GM23338 (cell line): Measurements from ENCODE around the gene STON2. TPM values are rescaled to one million over a fixed set of nuclear protein-coding genes. Genes with fewer than 3 reads are reported as not detected.

Experiments used
- ATAC-seq: fragments of 200-7000 bp; cut with Tn5 transposase; 3 replicates; pipeline ENCODE4 v1.9.1; 2020
- DNase-seq: peaks from one replicate; pipeline ENCODE4 v3.0.0-alpha.2; 2015; ENCODE audit warnings: low spot score
- H2AFZ ChIP-seq: fragments of 200-600 bp; sonication (generic); 2 replicates; pipeline ENCODE4 v1.8.0; 2016; ENCODE audit warnings: antibody characterized with exemption, mild to moderate bottlenecking, moderate library complexity
- H3F3A ChIP-seq: fragments of 200-600 bp; sonication (generic); replicated peaks from 2 replicates; pipeline ENCODE4 v1.8.0; 2017; ENCODE audit warnings: antibody characterized with exemption, mixed run types, low read depth
- H3K27ac ChIP-seq: fragments of 200-600 bp; sonication (generic); 2 replicates; pipeline ENCODE4 v1.6.1; 2016; ENCODE audit warnings: low read depth
- H3K27me3 ChIP-seq: fragments of 200-600 bp; sonication (generic); 2 replicates; pipeline ENCODE4 v1.8.0; 2016; ENCODE audit warnings: mild to moderate bottlenecking, mixed run types, moderate library complexity; ENCODE audit not compliant: insufficient read depth
- H3K36me3 ChIP-seq: fragments of 200-600 bp; sonication (generic); 2 replicates; pipeline ENCODE4 v1.8.0; 2016; ENCODE audit warnings: mild to moderate bottlenecking; ENCODE audit not compliant: insufficient read depth
- H3K4me1 ChIP-seq: fragments of 200-600 bp; sonication (generic); 2 replicates; pipeline ENCODE4 v1.8.0; 2016; ENCODE audit warnings: mild to moderate bottlenecking, moderate library complexity; ENCODE audit not compliant: insufficient read depth
- H3K4me2 ChIP-seq: fragments of 200-600 bp; sonication (generic); 2 replicates; pipeline ENCODE4 v1.7.1; 2017; ENCODE audit warnings: mixed run types
- H3K4me3 ChIP-seq: fragments of 200-600 bp; sonication (generic); 2 replicates; pipeline ENCODE4 v1.6.1; 2016; ENCODE audit warnings: mixed run types
- H3K79me2 ChIP-seq: fragments of 200-600 bp; sonication (generic); replicated peaks from 2 replicates; pipeline ENCODE4 v1.8.0; 2017; ENCODE audit warnings: mild to moderate bottlenecking; ENCODE audit not compliant: insufficient read depth
- H3K9me2 ChIP-seq: fragments of 200-600 bp; sonication (generic); 2 replicates; pipeline ENCODE4 v1.8.0; 2017; ENCODE audit not compliant: insufficient read depth
- H4K20me1 ChIP-seq: fragments of 200-600 bp; sonication (generic); replicated peaks from 2 replicates; pipeline ENCODE4 v1.8.0; 2017; ENCODE audit warnings: mild to moderate bottlenecking; ENCODE audit not compliant: insufficient read depth
- H3K27ac Mint-ChIP-seq: 2 replicates; pipeline ENCODE4 v1.8.0; 2020; ENCODE audit warnings: inconsistent platforms, mild to moderate bottlenecking, moderate library complexity, mixed read lengths
- H3K27me3 Mint-ChIP-seq: 3 replicates; pipeline ENCODE4 v1.8.0; 2022; ENCODE audit warnings: low read depth, mild to moderate bottlenecking, moderate library complexity, mixed read lengths, inconsistent platforms; ENCODE audit not compliant: insufficient read depth, poor library complexity
- H3K36me3 Mint-ChIP-seq: 3 replicates; pipeline ENCODE4 v1.8.0; 2021; ENCODE audit warnings: low read depth, mild to moderate bottlenecking, inconsistent platforms, moderate library complexity, mixed read lengths
- H3K4me1 Mint-ChIP-seq: 3 replicates; pipeline ENCODE4 v1.8.0; 2020; ENCODE audit warnings: mild to moderate bottlenecking, inconsistent platforms, mixed read lengths
- H3K4me3 Mint-ChIP-seq: 3 replicates; pipeline ENCODE4 v1.8.0; 2021; ENCODE audit warnings: moderate library complexity, mild to moderate bottlenecking, inconsistent platforms, mixed read lengths
- H3K9me3 Mint-ChIP-seq: 3 replicates; pipeline ENCODE4 v1.8.0; 2020; ENCODE audit warnings: moderate library complexity, mild to moderate bottlenecking, inconsistent platforms, mixed read lengths
- POLR2AphosphoS5 ChIP-seq: IDR thresholded peaks from 2 replicates; pipeline ENCODE4 v1.6.1; 2016; ENCODE audit warnings: antibody characterized with exemption, low read depth
- STAT1 ChIP-seq: IDR thresholded peaks from one replicate; pipeline ENCODE4 v1.6.1; 2016; ENCODE audit warnings: antibody characterized with exemption; ENCODE audit not compliant: unreplicated experiment
- polyA plus RNA-seq: library from polyadenylated mRNA; unstranded; fragments of >200 nt; fragmentation: Nextera tagmentation; extraction: Ambion mirVana; gene quantifications from 2 replicates; pipeline ENCODE4 v1.2.1, GENCODE V29; 2016
- total RNA-seq: library from RNA; depleted of rRNA; stranded (reverse); fragments of >200 nt; shearing (Covaris generic); gene quantifications from 2 replicates; pipeline ENCODE4 v1.2.3, GENCODE V29; 2014
- TF ChIP-seq, protein P1 (sequence below): IDR thresholded peaks from one replicate; pipeline ENCODE4 v1.6.1; 2018; ENCODE audit warnings: antibody characterized with exemption; ENCODE audit not compliant: unreplicated experiment
- TF ChIP-seq, protein P2 (sequence below): fragments of 250-450 bp; sonication (Bioruptor Pico); IDR thresholded peaks from 2 replicates; pipeline ENCODE4 v1.5.0; 2020; ENCODE audit warnings: mild to moderate bottlenecking, moderate library complexity

The STON2 gene
- total and polyA plus RNA-seq, 2 experiments from 2014 or later = 8.2 to 71.0 TPM

DNA sequence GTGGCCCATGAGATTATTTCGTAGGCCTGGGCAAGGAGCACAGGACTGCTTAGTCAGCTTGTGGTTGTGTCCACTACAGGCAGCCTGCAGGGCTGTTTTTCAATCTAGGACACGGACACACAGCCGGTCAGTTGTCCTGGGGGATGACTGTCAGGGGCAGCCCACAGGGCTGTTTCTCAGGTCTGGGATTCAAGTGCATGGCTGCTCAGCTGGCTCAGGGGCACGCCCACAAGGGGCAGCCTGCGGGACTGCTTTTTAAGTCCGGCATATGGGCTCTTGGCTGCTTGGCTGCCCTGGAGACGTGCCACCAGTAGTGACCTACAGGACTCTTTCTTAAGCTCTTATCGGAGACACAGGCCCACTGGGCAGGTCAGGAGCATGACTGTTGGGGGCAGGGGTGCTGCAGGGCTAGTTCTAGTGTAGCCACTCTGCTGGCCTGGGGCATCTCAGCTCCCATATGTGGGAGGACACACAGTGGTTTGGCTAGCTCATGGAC lies 152.8 kb downstream of the STON2 start (continued):
- TF ChIP-seq, protein P1, sequence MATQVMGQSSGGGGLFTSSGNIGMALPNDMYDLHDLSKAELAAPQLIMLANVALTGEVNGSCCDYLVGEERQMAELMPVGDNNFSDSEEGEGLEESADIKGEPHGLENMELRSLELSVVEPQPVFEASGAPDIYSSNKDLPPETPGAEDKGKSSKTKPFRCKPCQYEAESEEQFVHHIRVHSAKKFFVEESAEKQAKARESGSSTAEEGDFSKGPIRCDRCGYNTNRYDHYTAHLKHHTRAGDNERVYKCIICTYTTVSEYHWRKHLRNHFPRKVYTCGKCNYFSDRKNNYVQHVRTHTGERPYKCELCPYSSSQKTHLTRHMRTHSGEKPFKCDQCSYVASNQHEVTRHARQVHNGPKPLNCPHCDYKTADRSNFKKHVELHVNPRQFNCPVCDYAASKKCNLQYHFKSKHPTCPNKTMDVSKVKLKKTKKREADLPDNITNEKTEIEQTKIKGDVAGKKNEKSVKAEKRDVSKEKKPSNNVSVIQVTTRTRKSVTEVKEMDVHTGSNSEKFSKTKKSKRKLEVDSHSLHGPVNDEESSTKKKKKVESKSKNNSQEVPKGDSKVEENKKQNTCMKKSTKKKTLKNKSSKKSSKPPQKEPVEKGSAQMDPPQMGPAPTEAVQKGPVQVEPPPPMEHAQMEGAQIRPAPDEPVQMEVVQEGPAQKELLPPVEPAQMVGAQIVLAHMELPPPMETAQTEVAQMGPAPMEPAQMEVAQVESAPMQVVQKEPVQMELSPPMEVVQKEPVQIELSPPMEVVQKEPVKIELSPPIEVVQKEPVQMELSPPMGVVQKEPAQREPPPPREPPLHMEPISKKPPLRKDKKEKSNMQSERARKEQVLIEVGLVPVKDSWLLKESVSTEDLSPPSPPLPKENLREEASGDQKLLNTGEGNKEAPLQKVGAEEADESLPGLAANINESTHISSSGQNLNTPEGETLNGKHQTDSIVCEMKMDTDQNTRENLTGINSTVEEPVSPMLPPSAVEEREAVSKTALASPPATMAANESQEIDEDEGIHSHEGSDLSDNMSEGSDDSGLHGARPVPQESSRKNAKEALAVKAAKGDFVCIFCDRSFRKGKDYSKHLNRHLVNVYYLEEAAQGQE = no peak
- TF ChIP-seq, protein P2, sequence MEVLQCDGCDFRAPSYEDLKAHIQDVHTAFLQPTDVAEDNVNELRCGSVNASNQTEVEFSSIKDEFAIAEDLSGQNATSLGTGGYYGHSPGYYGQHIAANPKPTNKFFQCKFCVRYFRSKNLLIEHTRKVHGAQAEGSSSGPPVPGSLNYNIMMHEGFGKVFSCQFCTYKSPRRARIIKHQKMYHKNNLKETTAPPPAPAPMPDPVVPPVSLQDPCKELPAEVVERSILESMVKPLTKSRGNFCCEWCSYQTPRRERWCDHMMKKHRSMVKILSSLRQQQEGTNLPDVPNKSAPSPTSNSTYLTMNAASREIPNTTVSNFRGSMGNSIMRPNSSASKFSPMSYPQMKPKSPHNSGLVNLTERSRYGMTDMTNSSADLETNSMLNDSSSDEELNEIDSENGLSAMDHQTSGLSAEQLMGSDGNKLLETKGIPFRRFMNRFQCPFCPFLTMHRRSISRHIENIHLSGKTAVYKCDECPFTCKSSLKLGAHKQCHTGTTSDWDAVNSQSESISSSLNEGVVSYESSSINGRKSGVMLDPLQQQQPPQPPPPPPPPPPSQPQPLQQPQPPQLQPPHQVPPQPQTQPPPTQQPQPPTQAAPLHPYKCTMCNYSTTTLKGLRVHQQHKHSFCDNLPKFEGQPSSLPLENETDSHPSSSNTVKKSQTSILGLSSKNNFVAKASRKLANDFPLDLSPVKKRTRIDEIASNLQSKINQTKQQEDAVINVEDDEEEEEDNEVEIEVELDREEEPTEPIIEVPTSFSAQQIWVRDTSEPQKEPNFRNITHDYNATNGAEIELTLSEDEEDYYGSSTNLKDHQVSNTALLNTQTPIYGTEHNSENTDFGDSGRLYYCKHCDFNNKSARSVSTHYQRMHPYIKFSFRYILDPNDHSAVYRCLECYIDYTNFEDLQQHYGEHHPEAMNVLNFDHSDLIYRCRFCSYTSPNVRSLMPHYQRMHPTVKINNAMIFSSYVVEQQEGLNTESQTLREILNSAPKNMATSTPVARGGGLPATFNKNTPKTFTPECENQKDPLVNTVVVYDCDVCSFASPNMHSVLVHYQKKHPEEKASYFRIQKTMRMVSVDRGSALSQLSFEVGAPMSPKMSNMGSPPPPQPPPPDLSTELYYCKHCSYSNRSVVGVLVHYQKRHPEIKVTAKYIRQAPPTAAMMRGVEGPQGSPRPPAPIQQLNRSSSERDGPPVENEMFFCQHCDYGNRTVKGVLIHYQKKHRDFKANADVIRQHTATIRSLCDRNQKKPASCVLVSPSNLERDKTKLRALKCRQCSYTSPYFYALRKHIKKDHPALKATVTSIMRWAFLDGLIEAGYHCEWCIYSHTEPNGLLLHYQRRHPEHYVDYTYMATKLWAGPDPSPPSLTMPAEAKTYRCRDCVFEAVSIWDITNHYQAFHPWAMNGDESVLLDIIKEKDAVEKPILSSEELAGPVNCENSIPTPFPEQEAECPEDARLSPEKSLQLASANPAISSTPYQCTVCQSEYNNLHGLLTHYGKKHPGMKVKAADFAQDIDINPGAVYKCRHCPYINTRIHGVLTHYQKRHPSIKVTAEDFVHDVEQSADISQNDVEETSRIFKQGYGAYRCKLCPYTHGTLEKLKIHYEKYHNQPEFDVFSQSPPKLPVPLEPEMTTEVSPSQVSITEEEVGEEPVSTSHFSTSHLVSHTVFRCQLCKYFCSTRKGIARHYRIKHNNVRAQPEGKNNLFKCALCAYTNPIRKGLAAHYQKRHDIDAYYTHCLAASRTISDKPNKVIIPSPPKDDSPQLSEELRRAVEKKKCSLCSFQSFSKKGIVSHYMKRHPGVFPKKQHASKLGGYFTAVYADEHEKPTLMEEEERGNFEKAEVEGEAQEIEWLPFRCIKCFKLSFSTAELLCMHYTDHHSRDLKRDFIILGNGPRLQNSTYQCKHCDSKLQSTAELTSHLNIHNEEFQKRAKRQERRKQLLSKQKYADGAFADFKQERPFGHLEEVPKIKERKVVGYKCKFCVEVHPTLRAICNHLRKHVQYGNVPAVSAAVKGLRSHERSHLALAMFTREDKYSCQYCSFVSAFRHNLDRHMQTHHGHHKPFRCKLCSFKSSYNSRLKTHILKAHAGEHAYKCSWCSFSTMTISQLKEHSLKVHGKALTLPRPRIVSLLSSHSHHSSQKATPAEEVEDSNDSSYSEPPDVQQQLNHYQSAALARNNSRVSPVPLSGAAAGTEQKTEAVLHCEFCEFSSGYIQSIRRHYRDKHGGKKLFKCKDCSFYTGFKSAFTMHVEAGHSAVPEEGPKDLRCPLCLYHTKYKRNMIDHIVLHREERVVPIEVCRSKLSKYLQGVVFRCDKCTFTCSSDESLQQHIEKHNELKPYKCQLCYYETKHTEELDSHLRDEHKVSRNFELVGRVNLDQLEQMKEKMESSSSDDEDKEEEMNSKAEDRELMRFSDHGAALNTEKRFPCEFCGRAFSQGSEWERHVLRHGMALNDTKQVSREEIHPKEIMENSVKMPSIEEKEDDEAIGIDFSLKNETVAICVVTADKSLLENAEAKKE (CRISPR knock-in tag) = no peak
- TF ChIP-seq POLR2AphosphoS5 = no peak

DNA sequence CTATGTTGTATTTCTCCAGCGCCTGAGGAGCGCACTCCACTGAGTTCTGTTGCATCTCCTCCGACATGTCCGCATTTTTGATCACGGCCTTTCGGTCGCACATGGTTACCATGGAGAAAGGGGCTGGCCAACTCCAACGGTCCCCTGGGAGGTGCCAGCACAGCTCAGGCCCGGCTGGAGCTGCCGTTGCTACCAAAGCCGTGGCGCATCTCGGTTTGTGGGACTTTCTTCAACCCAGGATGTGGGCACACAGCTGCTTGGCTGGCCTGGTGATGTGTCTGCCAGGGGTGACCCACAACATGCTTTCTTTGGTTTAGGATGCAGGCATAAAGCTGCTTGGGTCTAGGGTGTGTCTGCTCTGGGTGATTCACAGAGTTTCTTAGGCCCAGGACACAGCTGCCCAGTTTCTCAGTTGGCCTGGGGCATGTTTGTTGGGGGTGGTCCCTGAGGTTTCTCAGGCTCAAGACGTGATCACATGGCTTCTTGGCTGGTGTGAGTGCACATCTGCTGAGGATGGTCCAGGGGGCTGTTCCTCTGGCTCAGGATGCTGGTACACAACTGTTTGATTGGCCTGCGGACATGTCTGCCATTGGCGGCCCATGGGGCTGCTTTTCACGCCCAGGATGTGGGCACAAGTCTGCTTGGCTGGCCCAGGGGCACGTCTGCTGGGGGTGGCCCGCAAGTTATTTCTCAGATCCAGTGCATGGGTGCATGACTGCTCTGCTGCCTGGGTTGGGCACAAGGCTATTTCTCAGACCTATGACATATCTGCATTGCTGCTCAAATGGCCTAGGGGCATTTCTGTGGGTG lies 153.5 kb downstream of the STON2 start:
- Histone ChIP-seq H3K79me2 (no peaks in the 10 kb centered on the region), H4K20me1 (no peaks in the 10 kb centered on the region), H3K27me3 (no peaks in the 10 kb centered on the region), H3K4me1 (no peaks in the 10 kb centered on the region), H3F3A (no peaks in the 10 kb centered on the region), H3K36me3 (no peaks in the 10 kb centered on the region), H3K4me3 (no peak overlapping the region), H3K9me2 (no peaks in the 10 kb centered on the region), H3K27ac (no peak overlapping the region), H3K4me2 (no peak overlapping the region), H2AFZ (no peak overlapping the region)
- DNase-seq (no peak), ATAC-seq (no peak)
- Mint-ChIP-seq H3K27me3 (peaks cover 4% of the 10 kb centered on the region), H3K9me3 (peaks cover 32% of the 10 kb centered on the region), H3K4me3 (no peak overlapping the region), H3K36me3 (peaks cover 18% of the 10 kb centered on the region; the same call in 2 of the 3 replicates), H3K4me1 (no peaks in the 10 kb centered on the region), H3K27ac (no peak overlapping the region)
- no peak for TF ChIP-seq STAT1
